GM12864 (cell line): ENCODE measurements around the gene DSG4.
"Not testable (repeated sequence)": the region's sequence is repeated elsewhere in the genome, so short reads cannot be mapped to it uniquely, and the experiment has no call there.

Experiments
- DNase-seq: peaks from one replicate; pipeline ENCODE4 v3.0.0-alpha.2; 2011; ENCODE audit warnings: low read depth
- H3K4me3 ChIP-seq: 2 replicates; pipeline ENCODE4 v1.5.1; 2011; ENCODE audit warnings: mild to moderate bottlenecking, low read depth, low read length, control low read depth
- TF ChIP-seq, protein P1 (sequence below): IDR thresholded peaks from 2 replicates; pipeline ENCODE4 v1.5.1; 2011; ENCODE audit warnings: low read depth, mild to moderate bottlenecking, moderate library complexity, low read length, control low read depth, inconsistent platforms; ENCODE audit errors: missing control alignments

Gene DSG4, protein sequence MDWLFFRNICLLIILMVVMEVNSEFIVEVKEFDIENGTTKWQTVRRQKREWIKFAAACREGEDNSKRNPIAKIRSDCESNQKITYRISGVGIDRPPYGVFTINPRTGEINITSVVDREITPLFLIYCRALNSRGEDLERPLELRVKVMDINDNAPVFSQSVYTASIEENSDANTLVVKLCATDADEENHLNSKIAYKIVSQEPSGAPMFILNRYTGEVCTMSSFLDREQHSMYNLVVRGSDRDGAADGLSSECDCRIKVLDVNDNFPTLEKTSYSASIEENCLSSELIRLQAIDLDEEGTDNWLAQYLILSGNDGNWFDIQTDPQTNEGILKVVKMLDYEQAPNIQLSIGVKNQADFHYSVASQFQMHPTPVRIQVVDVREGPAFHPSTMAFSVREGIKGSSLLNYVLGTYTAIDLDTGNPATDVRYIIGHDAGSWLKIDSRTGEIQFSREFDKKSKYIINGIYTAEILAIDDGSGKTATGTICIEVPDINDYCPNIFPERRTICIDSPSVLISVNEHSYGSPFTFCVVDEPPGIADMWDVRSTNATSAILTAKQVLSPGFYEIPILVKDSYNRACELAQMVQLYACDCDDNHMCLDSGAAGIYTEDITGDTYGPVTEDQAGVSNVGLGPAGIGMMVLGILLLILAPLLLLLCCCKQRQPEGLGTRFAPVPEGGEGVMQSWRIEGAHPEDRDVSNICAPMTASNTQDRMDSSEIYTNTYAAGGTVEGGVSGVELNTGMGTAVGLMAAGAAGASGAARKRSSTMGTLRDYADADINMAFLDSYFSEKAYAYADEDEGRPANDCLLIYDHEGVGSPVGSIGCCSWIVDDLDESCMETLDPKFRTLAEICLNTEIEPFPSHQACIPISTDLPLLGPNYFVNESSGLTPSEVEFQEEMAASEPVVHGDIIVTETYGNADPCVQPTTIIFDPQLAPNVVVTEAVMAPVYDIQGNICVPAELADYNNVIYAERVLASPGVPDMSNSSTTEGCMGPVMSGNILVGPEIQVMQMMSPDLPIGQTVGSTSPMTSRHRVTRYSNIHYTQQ

DNA sequence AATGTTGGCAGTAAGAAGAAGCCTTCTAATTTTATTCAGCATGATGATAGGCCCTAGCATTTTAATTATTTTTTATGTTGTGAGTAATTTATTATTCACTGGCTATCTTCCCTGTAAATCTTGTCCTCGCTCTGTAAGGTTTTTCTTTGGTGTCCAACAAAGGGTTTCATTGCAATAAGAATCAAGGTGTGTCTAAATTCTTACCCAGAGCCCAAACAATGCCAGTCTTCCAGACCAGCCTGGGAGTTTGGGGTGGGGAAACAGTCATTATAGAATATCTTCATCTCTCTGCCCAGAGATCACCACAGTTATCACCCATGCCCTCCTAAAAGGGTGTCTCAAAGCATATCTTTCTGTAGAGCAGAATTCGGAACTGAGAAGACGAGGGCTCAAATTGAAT, at the start of gene DSG4:
TSS of gene DSG4 (plus strand) at position 301 of the 400 bp plus-strand sequence. CDS start 135 bp downstream, outside the sequence.
- no peak within 1 kb of the TSS for H3K4me3 ChIP-seq
- DNase-seq = no peak
- TF ChIP-seq, protein P1, sequence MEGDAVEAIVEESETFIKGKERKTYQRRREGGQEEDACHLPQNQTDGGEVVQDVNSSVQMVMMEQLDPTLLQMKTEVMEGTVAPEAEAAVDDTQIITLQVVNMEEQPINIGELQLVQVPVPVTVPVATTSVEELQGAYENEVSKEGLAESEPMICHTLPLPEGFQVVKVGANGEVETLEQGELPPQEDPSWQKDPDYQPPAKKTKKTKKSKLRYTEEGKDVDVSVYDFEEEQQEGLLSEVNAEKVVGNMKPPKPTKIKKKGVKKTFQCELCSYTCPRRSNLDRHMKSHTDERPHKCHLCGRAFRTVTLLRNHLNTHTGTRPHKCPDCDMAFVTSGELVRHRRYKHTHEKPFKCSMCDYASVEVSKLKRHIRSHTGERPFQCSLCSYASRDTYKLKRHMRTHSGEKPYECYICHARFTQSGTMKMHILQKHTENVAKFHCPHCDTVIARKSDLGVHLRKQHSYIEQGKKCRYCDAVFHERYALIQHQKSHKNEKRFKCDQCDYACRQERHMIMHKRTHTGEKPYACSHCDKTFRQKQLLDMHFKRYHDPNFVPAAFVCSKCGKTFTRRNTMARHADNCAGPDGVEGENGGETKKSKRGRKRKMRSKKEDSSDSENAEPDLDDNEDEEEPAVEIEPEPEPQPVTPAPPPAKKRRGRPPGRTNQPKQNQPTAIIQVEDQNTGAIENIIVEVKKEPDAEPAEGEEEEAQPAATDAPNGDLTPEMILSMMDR = no peak

DNA sequence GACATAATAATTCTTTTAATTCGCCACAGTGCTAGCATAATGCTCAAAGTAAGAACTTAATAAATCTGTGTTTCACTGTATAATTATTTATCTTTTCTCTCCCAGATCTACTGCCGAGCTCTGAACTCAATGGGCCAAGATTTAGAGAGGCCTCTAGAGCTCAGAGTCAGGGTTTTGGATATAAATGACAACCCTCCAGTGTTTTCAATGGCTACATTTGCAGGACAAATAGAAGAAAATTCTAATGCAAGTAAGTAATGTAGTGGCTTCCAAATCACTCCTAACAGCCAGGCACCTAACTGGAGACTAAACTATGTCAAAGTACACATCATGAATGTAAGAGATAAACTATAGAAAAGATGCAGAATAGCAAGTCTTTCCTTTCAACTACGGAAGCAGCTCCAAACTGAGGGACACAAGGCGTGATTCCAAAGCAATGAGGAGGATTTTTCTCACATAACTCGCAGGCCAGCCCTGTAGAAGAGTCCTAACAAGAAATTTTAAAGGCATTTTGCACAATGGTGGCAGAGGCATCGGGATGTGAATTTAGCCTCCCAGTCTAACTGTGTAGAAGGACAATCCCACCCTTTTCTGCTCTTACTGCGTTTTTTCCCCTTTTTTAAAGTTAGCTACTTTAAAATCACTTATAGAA, 46.7 kb upstream of the DSG4 start:
- no peak overlapping the region for H3K4me3 ChIP-seq
- no peak for DNase-seq
- TF ChIP-seq, protein P1 = no peak

DNA sequence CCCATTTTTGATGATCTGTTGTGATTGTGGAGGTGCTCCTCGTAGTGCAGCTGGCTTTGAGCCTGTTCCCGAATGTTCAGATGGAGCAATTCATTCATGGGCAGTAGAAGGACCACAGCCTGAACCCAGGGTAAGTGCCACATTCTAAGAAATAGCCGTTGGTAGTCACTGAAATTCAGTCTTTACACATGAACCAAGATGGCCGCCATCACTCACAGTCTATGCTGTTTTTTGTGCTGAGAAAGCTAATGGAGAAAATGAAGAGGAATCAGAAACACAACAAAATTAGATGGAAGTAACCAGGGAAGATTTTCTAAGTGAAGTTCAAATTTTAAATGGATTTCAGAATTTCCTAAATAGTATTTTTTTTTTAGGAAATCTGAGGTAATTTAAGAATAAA, 33.1 kb upstream of the DSG4 start:
- no peak for DNase-seq
- no peak overlapping the region for H3K4me3 ChIP-seq
- TF ChIP-seq, protein P1 = no peak

DNA sequence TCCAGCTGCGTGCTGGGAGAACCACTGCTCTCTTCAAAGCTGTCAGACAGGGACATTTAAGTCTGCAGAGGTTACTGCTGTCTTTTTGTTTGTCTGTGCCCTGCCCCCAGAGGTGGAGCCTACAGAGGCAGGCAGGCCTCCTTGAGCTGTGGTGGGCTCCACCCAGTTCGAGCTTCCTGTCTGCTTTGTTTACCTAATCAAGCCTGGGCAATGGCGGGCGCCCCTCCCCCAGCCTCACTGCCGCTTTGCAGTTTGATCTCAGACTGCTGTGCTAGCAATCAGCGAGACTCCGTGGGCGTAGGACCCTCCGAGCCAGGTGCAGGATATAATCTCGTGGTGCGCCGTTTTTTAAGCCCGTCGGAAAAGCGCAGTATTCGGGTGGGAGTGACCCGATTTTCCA, 23.2 kb upstream of the DSG4 start:
- not testable (repeated sequence) for H3K4me3 ChIP-seq, DNase-seq

DNA sequence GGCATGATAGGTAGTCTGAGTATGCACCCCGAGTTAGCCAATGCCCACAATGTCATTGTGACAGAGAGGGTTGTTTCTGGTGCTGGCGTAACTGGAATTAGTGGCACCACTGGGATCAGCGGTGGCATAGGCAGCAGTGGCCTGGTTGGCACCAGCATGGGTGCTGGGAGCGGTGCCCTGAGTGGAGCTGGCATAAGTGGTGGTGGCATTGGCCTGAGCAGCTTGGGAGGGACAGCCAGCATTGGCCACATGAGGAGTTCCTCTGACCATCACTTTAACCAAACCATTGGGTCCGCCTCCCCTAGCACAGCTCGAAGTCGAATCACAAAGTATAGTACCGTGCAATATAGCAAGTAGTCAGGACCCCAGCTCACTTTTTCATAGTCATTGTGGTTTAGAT, 21.6 kb upstream of the DSG4 start:
- H3K4me3 ChIP-seq = no peak overlapping the region
- DNase-seq = no peak
- TF ChIP-seq, protein P1 = no peak

DNA sequence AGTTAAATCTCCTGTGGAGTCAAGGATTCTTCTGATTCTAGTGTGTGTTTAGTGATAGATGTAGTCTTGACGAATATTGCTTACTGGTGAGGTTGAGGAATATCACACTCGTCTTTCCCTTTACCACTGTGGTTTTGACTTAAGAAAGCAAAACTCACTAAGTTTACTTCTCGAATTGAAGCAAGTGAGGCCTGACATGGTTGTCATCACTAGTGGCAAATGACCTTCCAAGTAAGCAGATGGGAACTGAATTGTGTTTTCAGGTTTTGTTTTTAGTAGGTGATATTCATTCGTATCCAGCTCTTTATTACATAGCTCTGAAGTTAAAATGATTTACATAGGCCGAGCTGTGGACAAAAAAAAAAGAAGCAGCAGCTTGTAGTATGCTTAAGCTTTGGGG, 20.6 kb upstream of the DSG4 start:
- no peak for DNase-seq
- TF ChIP-seq, protein P1 = no peak
- no peak overlapping the region for H3K4me3 ChIP-seq

DNA sequence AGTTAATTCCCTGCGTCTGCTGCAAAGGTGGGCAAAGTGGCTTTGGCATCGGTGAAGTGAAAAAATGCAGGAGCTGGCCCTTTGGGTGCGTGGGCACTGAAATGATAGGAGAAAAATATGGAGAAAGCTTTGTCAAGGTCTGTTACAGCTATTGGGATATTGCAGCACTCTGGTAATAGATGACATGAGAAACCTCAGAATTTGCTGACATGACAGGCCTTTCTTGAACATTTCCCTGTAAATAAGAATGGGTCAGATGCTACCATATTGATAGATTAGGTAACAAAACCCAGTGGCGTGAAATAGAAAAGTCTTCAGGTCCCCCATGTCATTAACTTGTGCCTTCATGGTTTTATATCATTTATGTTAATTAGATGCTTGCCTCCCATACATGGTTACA, 12.4 kb upstream of the DSG4 start:
- no peak overlapping the region for H3K4me3 ChIP-seq
- TF ChIP-seq, protein P1 = no peak
- no peak for DNase-seq
